ENCODE results near the gene DNAH6. TPM values are rescaled to one million over a fixed set of nuclear protein-coding genes. Genes with fewer than 3 reads are reported as not detected.
"Not testable (repeated sequence)": the region's sequence is repeated elsewhere in the genome, so short reads cannot be mapped to it uniquely, and the experiment has no call there.

The DNAH6 gene
- total RNA-seq (2014; rRNA removed; shearing (Covaris generic); ENCODE audit: low replicate concordance) = 0.10 TPM in 1 of 2 replicates, not detected in the other

GRCh38 chr2:84516234-84516986 lies at the start of gene DNAH6:
Gene DNAH6, plus strand, starts transcription at chr2:84516498. Its CDS starts 1,329 bp downstream, at chr2:84517827.
- peak; percentile 93 for DNase-seq (ENCODE audit: low read depth)
- in situ Hi-C loops (cut with HindIII; ENCODE audit: low pct_unique_long_range_greater_than_20kb, low sequenced_read_pairs) = no loop called here

DNA sequence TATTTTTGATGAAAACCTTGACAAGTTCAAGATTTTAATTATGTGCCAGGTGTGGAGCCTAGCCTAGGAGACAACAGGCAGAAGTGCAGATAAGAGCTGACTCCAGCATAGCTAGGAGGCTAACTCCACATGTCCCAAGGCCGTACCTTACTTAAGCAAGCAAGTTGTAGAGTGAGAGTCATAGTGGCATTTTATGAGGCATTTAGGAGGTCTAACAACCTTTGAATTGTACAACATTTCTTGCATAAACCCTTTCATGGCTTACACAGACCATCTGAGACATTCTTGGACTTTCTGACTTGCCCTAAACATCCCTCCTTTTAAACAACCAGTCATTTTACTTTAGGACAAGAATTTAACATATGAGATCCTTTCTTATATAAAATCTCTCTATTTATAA lies 48.9 kb upstream of the DNAH6 start:
- in situ Hi-C loops (cut with HindIII; ENCODE audit: low pct_unique_long_range_greater_than_20kb, low sequenced_read_pairs) = no loop called here
- DNase-seq (ENCODE audit: low read depth) = no peak

- in situ Hi-C loops (cut with HindIII; ENCODE audit: low pct_unique_long_range_greater_than_20kb, low sequenced_read_pairs) = not testable (repeated sequence)
These were observed 43.9 kb upstream of the DNAH6 start for GRCh38 chr2:84472423-84472822.

DNA sequence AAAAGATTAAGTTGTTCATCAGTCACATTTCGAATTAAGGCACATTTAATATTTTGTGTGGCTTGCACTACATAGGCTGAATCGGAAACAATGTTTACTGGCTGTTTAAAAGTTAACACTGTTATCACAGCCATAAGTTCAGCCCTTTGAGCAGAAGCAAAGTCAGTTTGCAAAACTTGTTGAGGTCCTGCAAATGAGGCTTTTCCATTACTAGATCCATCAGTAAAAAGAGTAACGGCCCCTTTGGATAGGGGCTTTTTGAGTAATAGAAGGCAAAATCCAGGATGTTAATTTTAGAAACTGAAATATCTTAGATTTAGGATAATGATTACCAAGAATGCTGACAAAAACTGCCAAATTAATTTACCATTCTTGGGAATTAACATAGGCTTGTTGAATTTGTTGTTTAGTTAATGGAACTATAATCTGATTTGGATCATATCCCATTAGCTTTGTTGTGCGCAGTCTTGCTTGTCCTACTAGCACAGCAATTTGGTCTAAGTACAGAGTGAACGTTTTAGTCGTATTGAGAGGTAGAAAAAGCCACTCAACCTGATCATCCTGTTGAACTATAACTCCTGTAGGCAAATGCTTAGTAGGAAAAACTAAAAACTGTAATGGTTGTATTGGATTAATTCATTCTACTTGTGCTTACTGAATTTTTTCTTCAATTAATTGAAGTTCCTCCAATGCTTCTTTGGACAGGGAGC lies 43.3 kb upstream of the DNAH6 start:
- DNase-seq (ENCODE audit: low read depth) = no peak
- in situ Hi-C loops (cut with HindIII; ENCODE audit: low pct_unique_long_range_greater_than_20kb, low sequenced_read_pairs) = no loop called here

More at GRCh38 chr2:84472423-84472822, 43.9 kb upstream of the DNAH6 start:
- not testable (repeated sequence) for DNase-seq (ENCODE audit: low read depth)

GRCh38 chr2:84474176-84474575 lies 42.1 kb upstream of the DNAH6 start:
- DNase-seq (ENCODE audit: low read depth) = no peak
- in situ Hi-C loops (cut with HindIII; ENCODE audit: low pct_unique_long_range_greater_than_20kb, low sequenced_read_pairs) = no loop called here

- in situ Hi-C loops (cut with HindIII; ENCODE audit: low pct_unique_long_range_greater_than_20kb, low sequenced_read_pairs) = no loop called here
- no peak for DNase-seq (ENCODE audit: low read depth)
These were observed 38.4 kb upstream of the DNAH6 start for GRCh38 chr2:84477886-84478285.

DNA sequence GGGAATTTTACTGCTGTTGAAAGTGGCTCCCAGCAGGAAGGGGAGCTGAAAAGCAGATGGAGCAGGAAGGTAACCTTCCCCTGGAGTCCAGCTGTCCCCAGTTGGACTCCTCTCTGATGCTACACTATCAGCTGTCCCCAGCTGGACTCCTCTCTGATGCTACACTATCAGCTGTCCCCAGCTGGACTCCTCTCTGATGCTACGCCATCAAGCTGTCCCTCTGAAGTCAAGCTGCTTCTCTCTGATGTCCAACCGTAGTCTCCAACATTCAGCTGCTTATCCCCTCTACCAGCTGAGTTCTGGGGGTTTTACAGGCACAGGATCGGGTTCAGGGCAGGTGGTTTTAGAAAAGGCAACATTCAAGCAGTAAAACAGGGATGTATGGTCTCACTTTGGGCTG lies 37.4 kb upstream of the DNAH6 start:
- in situ Hi-C loops (cut with HindIII; ENCODE audit: low pct_unique_long_range_greater_than_20kb, low sequenced_read_pairs) = no loop called here
- DNase-seq (ENCODE audit: low read depth) = no peak

- DNase-seq (ENCODE audit: low read depth) = no peak
- in situ Hi-C loops (cut with HindIII; ENCODE audit: low pct_unique_long_range_greater_than_20kb, low sequenced_read_pairs) = no loop called here
These were observed 34.6 kb upstream of the DNAH6 start for GRCh38 chr2:84481702-84482101.

- in situ Hi-C loops (cut with HindIII; ENCODE audit: low pct_unique_long_range_greater_than_20kb, low sequenced_read_pairs) = no loop called here
- no peak for DNase-seq (ENCODE audit: low read depth)
These were observed 33.7 kb upstream of the DNAH6 start for GRCh38 chr2:84482603-84483002.

GRCh38 chr2:84483320-84483719 lies 33.0 kb upstream of the DNAH6 start:
- in situ Hi-C loops (cut with HindIII; ENCODE audit: low pct_unique_long_range_greater_than_20kb, low sequenced_read_pairs) = no loop called here
- DNase-seq (ENCODE audit: low read depth) = no peak

DNA sequence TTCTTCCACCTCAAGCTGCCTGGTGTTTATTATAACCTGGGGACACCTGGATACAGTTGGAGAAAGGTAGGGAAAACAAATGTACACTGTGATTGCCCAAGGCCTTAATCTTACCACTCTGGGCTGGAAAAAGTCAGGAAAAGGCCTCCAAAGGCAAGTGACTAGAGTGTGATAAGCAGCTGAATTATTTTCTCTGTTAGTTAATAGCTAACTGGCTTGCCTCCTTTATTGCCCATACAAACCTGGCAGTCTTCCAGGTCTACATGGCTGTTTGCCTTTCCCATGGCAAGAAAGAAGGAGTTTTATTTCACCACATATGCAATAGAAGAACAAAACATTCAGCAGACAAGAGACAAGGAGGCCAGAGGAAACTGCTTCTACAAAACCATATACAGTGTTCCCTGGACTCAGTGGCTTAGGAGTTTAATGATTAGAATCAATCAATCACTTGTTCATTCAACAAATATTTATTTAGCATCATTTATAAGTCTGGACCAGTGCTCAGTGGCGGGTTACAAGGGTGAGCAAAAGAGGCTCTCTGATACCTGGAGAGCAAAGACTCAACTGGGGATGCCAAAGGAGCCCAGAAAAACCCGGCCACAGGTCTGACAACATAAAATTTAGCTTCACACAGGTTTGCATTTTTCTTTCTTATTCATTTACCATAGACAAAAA lies 29.7 kb upstream of the DNAH6 start:
- in situ Hi-C loops (cut with HindIII; ENCODE audit: low pct_unique_long_range_greater_than_20kb, low sequenced_read_pairs) = no loop called here
- DNase-seq (ENCODE audit: low read depth) = peak; percentile 75

DNA sequence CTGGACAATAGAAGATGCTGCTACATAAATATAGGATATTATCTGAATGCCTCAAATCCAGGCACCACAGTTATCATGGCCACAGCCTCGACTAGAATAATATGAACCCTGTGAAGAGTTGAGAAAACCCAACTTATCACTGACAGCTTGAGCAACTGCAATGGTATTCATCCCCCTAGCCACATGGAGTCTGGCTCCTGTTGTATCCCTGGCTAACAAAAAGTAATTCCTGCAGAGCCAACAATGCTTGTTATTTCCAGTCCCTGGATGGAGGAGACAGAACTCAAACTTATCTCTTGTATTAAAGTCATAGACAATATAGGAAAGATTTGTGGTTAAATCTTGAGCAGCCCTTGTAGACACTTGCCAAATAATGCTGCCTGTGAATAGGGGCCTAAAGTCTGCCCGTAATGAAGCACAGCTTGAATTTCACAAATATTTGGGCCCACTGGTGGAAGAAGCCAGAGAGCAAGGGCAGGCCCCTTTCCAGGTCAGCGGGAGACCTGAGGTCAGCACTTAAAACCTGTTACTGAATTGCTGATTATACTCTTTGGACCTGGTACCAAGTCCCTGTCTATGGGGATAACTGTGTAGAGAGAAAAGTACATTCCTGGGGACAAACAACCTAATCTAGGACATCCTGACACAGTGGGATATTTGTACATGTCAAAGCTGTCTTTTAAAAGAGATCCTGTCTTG lies 28.9 kb upstream of the DNAH6 start:
- no peak for DNase-seq (ENCODE audit: low read depth)
- in situ Hi-C loops (cut with HindIII; ENCODE audit: low pct_unique_long_range_greater_than_20kb, low sequenced_read_pairs) = no loop called here

DNA sequence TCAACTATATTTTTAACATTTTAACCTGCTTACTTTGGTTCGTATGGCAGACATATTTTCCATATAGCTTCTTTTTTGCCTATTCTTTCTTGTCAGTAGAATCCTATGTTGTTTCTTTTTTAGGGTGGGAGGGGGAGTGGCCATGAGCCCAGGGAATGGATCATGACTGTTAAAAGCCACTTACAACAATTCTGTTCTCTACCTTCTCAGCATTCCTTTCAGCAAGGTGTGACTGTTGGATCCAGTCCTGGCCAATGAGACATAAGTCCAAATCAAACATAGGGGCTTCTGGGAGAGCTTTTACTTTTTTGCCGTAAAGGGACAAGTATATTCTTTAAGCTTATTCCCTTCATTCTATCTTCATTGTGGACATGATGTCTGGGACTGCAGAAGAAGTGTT lies 25.0 kb upstream of the DNAH6 start:
- no peak for DNase-seq (ENCODE audit: low read depth)
- in situ Hi-C loops (cut with HindIII; ENCODE audit: low pct_unique_long_range_greater_than_20kb, low sequenced_read_pairs) = no loop called here

DNA sequence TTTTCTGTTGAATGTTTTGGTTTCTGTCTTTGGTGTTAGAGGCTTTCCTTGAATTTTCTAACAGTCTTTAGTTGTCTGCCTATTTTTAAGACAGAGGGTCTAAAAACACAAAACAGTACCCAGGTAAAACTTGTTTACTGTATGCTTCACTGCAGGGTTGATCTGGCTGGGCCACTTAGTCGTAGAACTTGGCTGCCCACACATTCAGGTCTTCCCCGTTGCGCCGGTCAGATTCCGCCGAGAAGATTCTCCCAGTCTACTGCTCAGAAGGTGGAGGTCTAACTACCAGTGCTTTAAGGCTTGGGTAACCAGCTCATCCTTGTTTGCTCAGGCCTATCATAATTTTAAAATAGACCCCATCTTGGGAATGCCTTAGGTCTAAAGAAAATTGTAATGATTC lies 24.6 kb upstream of the DNAH6 start:
- DNase-seq (ENCODE audit: low read depth) = no peak
- in situ Hi-C loops (cut with HindIII; ENCODE audit: low pct_unique_long_range_greater_than_20kb, low sequenced_read_pairs) = no loop called here

- in situ Hi-C loops (cut with HindIII; ENCODE audit: low pct_unique_long_range_greater_than_20kb, low sequenced_read_pairs) = no loop called here
These were observed 23.7 kb upstream of the DNAH6 start for GRCh38 chr2:84492571-84492970.

DNA sequence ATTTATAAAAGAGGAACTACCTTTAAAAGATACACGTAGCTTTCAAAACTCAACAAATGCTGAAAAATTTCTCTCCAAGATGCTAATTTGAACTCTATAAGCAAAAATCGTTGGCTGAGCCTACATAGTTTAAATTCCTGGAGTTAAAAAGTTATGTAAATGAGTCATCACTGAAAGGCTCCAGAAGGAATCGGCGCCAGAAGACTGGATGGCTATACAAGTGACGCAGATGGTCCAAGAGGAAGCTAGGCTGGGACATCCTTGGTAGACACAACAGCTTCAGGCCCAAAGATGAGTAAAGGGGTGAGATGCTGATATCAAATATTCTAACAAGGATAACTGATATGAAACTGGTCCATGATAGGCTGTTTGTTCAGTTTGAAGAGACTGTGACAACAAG lies 22.8 kb upstream of the DNAH6 start:
- DNase-seq (ENCODE audit: low read depth) = peak; percentile 33
- in situ Hi-C loops (cut with HindIII; ENCODE audit: low pct_unique_long_range_greater_than_20kb, low sequenced_read_pairs) = no loop called here

More at GRCh38 chr2:84492571-84492970, 23.7 kb upstream of the DNAH6 start:
- DNase-seq (ENCODE audit: low read depth) = no peak

DNA sequence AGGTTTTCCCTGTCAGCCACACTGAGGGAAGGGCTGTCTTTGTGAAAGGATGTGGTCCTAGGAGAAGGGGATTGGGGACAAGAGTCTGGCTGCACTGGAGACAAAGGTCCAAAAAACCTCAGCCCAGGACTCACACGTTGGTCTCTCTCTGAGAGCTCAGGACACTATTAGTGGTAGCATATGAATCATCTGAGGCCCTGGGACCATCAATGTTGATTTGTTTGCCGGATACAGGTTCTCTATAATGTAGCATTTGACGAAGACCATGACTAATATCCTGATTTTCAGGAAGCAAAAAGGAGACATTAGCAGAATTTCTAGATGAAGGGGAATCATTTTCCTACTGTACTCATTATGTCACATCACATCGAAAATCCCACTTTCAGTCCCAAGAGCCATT lies 22.2 kb upstream of the DNAH6 start:
- DNase-seq (ENCODE audit: low read depth) = no peak
- in situ Hi-C loops (cut with HindIII; ENCODE audit: low pct_unique_long_range_greater_than_20kb, low sequenced_read_pairs) = no loop called here

- DNase-seq (ENCODE audit: low read depth) = peak; percentile 54
- in situ Hi-C loops (cut with HindIII; ENCODE audit: low pct_unique_long_range_greater_than_20kb, low sequenced_read_pairs) = no loop called here
These were observed 20.7 kb upstream of the DNAH6 start for GRCh38 chr2:84495539-84496146.
